ENCODE data around the gene SCN7A.

SCN7A gene

GRCh38 chr2:166375736-166376487 is 118.1 kb downstream of the SCN7A start, which contains the start of gene SCN9A:
SCN9A (minus strand) TSS chr2:166375944; CDS start chr2:166311756, 64,188 bp downstream.
- no peaks in the 10 kb centered on the region for H3K79me2 ChIP-seq (ENCODE audit: insufficient read depth, low read length)
- no peaks in the 10 kb centered on the region for H3K27me3 ChIP-seq (ENCODE audit: low read length)
- no peaks in the 10 kb centered on the region for H3K9me3 ChIP-seq (ENCODE audit: insufficient read depth, low read length)
- no peak within 1 kb of the TSS for H3K4me3 ChIP-seq (ENCODE audit: insufficient read depth, low read length, poor library complexity, severe bottlenecking)
- TF ChIP-seq CTCF (IDR thresholded peaks at IDR 0.05; ENCODE audit: insufficient read depth, low read length, poor library complexity, severe bottlenecking) (no peak), EZH2phosphoT487 (conservative IDR thresholded peaks at IDR 0.05; ENCODE audit: low read length) (no peak)
- no peak within 1 kb of the TSS for H2AFZ ChIP-seq (ENCODE audit: low read depth, low read length, severe bottlenecking)
- no peaks in the 10 kb centered on the region for H3F3A ChIP-seq (ENCODE audit: insufficient read depth)
- H3K4me2 ChIP-seq (ENCODE audit: low read depth, low read length, poor library complexity, severe bottlenecking), result peak within 1 kb of the TSS; percentile 12
- no peak within 1 kb of the TSS for H3K27ac ChIP-seq (ENCODE audit: low read depth, low read length)
- no peaks in the 10 kb centered on the region for H3K9me2 ChIP-seq (replicated peaks; ENCODE audit: insufficient read depth, low read length)
- no peaks in the 10 kb centered on the region for H4K20me1 ChIP-seq (ENCODE audit: low read depth, low read length)
- H3K36me3 ChIP-seq (ENCODE audit: low read length), result no peaks in the 10 kb centered on the region
- H3K9ac ChIP-seq (ENCODE audit: low read length), result no peak within 1 kb of the TSS

DNA sequence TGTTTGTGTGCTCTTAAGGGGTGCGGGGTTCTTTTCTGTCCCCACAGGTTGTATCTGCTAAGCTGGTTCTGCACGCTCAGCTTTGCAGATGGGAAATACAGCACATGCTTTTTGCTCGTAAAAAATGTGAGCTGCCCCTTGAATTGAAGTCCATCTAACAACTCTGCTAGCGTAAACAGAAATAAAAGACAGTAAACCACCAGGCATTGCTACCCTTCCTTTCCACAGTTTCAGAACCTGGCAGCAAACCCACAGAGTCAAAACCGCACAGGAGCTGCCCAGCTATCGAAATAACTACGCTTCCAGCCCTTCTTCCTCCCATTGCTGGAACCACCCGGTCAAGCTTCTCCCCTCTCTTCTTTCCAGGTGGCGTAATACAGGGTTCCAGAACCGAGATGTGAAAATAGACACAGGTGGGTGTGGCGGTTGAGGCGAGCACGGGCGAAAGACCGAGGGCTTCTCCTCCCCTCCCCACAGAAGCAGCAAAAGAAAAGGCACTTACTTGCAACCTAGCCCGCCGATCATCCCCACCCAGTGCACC is 118.8 kb downstream of the SCN7A start:
- no peak overlapping the region for H3K27ac ChIP-seq (ENCODE audit: low read depth, low read length)
- H3K4me3 ChIP-seq (ENCODE audit: insufficient read depth, low read length, poor library complexity, severe bottlenecking), result no peak overlapping the region
- H3K27me3 ChIP-seq (ENCODE audit: low read length), result no peaks in the 10 kb centered on the region
- no peaks in the 10 kb centered on the region for H3K9me3 ChIP-seq (ENCODE audit: insufficient read depth, low read length)
- H3K36me3 ChIP-seq (ENCODE audit: low read length), result no peaks in the 10 kb centered on the region
- H3K9ac ChIP-seq (ENCODE audit: low read length), result no peak overlapping the region
- TF ChIP-seq CTCF (IDR thresholded peaks at IDR 0.05; ENCODE audit: insufficient read depth, low read length, poor library complexity, severe bottlenecking) (no peak), EZH2phosphoT487 (conservative IDR thresholded peaks at IDR 0.05; ENCODE audit: low read length) (no peak)
- no peaks in the 10 kb centered on the region for H3K9me2 ChIP-seq (replicated peaks; ENCODE audit: insufficient read depth, low read length)
- no peaks in the 10 kb centered on the region for H3K79me2 ChIP-seq (ENCODE audit: insufficient read depth, low read length)
- no peak overlapping the region for H2AFZ ChIP-seq (ENCODE audit: low read depth, low read length, severe bottlenecking)
- no peaks in the 10 kb centered on the region for H4K20me1 ChIP-seq (ENCODE audit: low read depth, low read length)
- H3K4me2 ChIP-seq (ENCODE audit: low read depth, low read length, poor library complexity, severe bottlenecking), result peak overlapping the region; percentile 12
- no peaks in the 10 kb centered on the region for H3F3A ChIP-seq (ENCODE audit: insufficient read depth)

GRCh38 chr2:166373951-166374350 is 120.1 kb downstream of the SCN7A start:
- H3F3A ChIP-seq (ENCODE audit: insufficient read depth), result no peaks in the 10 kb centered on the region
- no peak overlapping the region for H3K27ac ChIP-seq (ENCODE audit: low read depth, low read length)
- H3K4me3 ChIP-seq (ENCODE audit: insufficient read depth, low read length, poor library complexity, severe bottlenecking), result no peak overlapping the region
- TF ChIP-seq CTCF (IDR thresholded peaks at IDR 0.05; ENCODE audit: insufficient read depth, low read length, poor library complexity, severe bottlenecking) (no peak), EZH2phosphoT487 (conservative IDR thresholded peaks at IDR 0.05; ENCODE audit: low read length) (no peak)
- no peaks in the 10 kb centered on the region for H3K9me2 ChIP-seq (replicated peaks; ENCODE audit: insufficient read depth, low read length)
- no peaks in the 10 kb centered on the region for H3K27me3 ChIP-seq (ENCODE audit: low read length)
- H2AFZ ChIP-seq (ENCODE audit: low read depth, low read length, severe bottlenecking), result no peak overlapping the region
- H3K9me3 ChIP-seq (ENCODE audit: insufficient read depth, low read length), result no peaks in the 10 kb centered on the region
- no peaks in the 10 kb centered on the region for H3K36me3 ChIP-seq (ENCODE audit: low read length)
- H4K20me1 ChIP-seq (ENCODE audit: low read depth, low read length), result no peaks in the 10 kb centered on the region
- no peaks in the 10 kb centered on the region for H3K79me2 ChIP-seq (ENCODE audit: insufficient read depth, low read length)
- no peak overlapping the region for H3K9ac ChIP-seq (ENCODE audit: low read length)
- H3K4me2 ChIP-seq (ENCODE audit: low read depth, low read length, poor library complexity, severe bottlenecking), result no peak overlapping the region
